HepG2 (cell line): ENCODE measurements around the gene ALPL. TPM values are rescaled to one million over a fixed set of nuclear protein-coding genes. Genes with fewer than 3 reads are reported as not detected.

Source experiments
- ATAC-seq: fragments of 200-7000 bp; cut with Tn5 transposase; 3 replicates; pipeline ENCODE4 v1.9.1; 2020; ENCODE audit warnings: mild to moderate bottlenecking, moderate library complexity
- BruUV-seq: library from RNA; stranded (reverse); fragments of 400-500 nt; replicated peaks from 2 replicates; lab custom pipeline; 2021; lab: Mats Ljungman, UMichigan
- CTCF ChIA-PET: fragments of 300-600 bp; formaldehyde crosslinking; extraction: SDS; loops from one replicate; lab custom pipeline; 2021; ENCODE audit warnings: low total read pairs, inconsistent platforms, low intra/inter-chr PET ratio; lab: Yijun Ruan, JAX
- POLR2A ChIA-PET: fragments of 350-600 bp; sonication (Branson Sonifier 250); formaldehyde crosslinking; loops from one replicate; lab custom pipeline; 2020; ENCODE audit warnings: antibody characterized with exemption, inconsistent platforms; lab: Yijun Ruan, JAX
- DNase-seq: peaks from one replicate; pipeline ENCODE4 v3.0.0-alpha.2; 2015; ENCODE audit warnings: low spot score
- FAIRE-seq: peaks from 3 replicates; lab custom pipeline; 2011; peaks lifted over from hg19 to GRCh38; lab: Jason Lieb, UNC
- H2AFZ ChIP-seq: one replicate; pipeline ENCODE4 v1.6.1; 2011; ENCODE audit warnings: low read length, inconsistent platforms
- H3K27ac ChIP-seq: fragments of 300-600 bp; 3 replicates; pipeline ENCODE4 v1.8.0; 2011; ENCODE audit warnings: mixed run types, mild to moderate bottlenecking, mixed read lengths, low read length, inconsistent platforms; ENCODE audit not compliant: insufficient read depth; ENCODE audit errors: extremely low read length
- H3K27me3 ChIP-seq, 2 experiments: fragments of 200-600 bp in 1 of 2; 2 replicates in 1 of 2; 3 replicates in 1 of 2; pipeline versions ENCODE4 v1.6.0 to v1.8.0; 2011; ENCODE audit warnings: low read length in 2 of 2, mild to moderate bottlenecking in 2 of 2, moderate library complexity in 2 of 2, inconsistent platforms in 1 of 2; ENCODE audit not compliant: insufficient read depth in 2 of 2, control insufficient read depth in 1 of 2
- H3K36me3 ChIP-seq, 2 experiments: fragments of 200-600 bp in 1 of 2; replicated peaks in 1 of 2; 2 replicates in 1 of 2; 3 replicates in 1 of 2; pipeline versions ENCODE4 v1.5.1 to v1.8.0; 2011; ENCODE audit warnings: low read length in 2 of 2, inconsistent platforms in 1 of 2; ENCODE audit not compliant: insufficient read depth in 2 of 2, control insufficient read depth in 1 of 2
- H3K4me1 ChIP-seq: 2 replicates; pipeline ENCODE4 v1.5.1; 2012; ENCODE audit warnings: low read length, inconsistent platforms; ENCODE audit not compliant: insufficient read depth
- H3K4me2 ChIP-seq: 2 replicates; pipeline ENCODE4 v1.6.0; 2011; ENCODE audit warnings: low read depth, low read length, inconsistent platforms
- H3K4me3 ChIP-seq, 3 experiments: fragments of 200-600 bp in 1 of 3; sonication (generic), shearing (Covaris generic) in 1 of 3; replicated peaks in 1 of 3; 2 replicates each; pipeline ENCODE4 v1.5.1; 2011 to 2016; ENCODE audit warnings: low read length in 3 of 3, inconsistent platforms in 2 of 3, low read depth in 2 of 3, mild to moderate bottlenecking in 2 of 3, control low read depth in 1 of 3, mixed read lengths in 1 of 3; ENCODE audit not compliant: insufficient read depth in 1 of 3
- H3K79me2 ChIP-seq: one replicate; pipeline ENCODE4 v1.6.1; 2011; ENCODE audit warnings: low read length, inconsistent platforms; ENCODE audit not compliant: insufficient read depth
- H3K9ac ChIP-seq: 2 replicates; pipeline ENCODE4 v1.6.0; 2011; ENCODE audit warnings: mild to moderate bottlenecking, low read depth, low read length, inconsistent platforms; ENCODE audit not compliant: insufficient read depth
- H3K9me3 ChIP-seq: 2 replicates; pipeline ENCODE4 v1.5.1; 2012; ENCODE audit warnings: mild to moderate bottlenecking, low read length
- H4K20me1 ChIP-seq: 2 replicates; pipeline ENCODE4 v1.6.0; 2011; ENCODE audit warnings: inconsistent platforms, mild to moderate bottlenecking, low read length, moderate library complexity; ENCODE audit not compliant: insufficient read depth
- CCAR2 ChIP-seq: fragments of 200-400 bp; formaldehyde crosslinking; optimal IDR thresholded peaks from 2 replicates; pipeline ENCODE3; 2018; ENCODE audit warnings: low read depth, mild to moderate bottlenecking, low read length, moderate library complexity
- ELF3 ChIP-seq: IDR thresholded peaks from 2 replicates; pipeline ENCODE4 v1.6.1; 2016; ENCODE audit warnings: missing genetic modification reagents, missing compliant biosample characterization
- EZH2 ChIP-seq: conservative IDR thresholded peaks from 2 replicates; pipeline ENCODE4 v1.6.1; 2012; ENCODE audit warnings: mild to moderate bottlenecking, low read depth, low read length, moderate library complexity
- MED13 ChIP-seq: sonication (generic); formaldehyde crosslinking; IDR thresholded peaks from 2 replicates; pipeline ENCODE4 v1.5.0; 2020; ENCODE audit warnings: missing genetic modification reagents
- TBX2 ChIP-seq: sonication (generic); formaldehyde crosslinking; IDR thresholded peaks from 2 replicates; pipeline ENCODE4 v1.5.0; 2020; ENCODE audit warnings: missing genetic modification reagents, mild to moderate bottlenecking, borderline replicate concordance
- TMF1 ChIP-seq: sonication (generic); formaldehyde crosslinking; IDR thresholded peaks from 2 replicates; pipeline ENCODE4 v1.8.1; 2022; ENCODE audit warnings: low read depth, missing genetic modification reagents
- ZFY ChIP-seq: sonication (generic); formaldehyde crosslinking; IDR thresholded peaks from 2 replicates; pipeline ENCODE4 v1.4.0; 2020; ENCODE audit warnings: missing genetic modification reagents
- ZNF468 ChIP-seq: sonication (generic); formaldehyde crosslinking; IDR thresholded peaks from 2 replicates; pipeline ENCODE4 v1.8.0; 2022; ENCODE audit warnings: mild to moderate bottlenecking, moderate library complexity, missing genetic modification reagents
- ZSCAN31 ChIP-seq: sonication (generic); formaldehyde crosslinking; IDR thresholded peaks from 2 replicates; pipeline ENCODE4 v1.5.0; 2020; ENCODE audit warnings: low read depth, mild to moderate bottlenecking, missing genetic modification reagents
- WGBS: methylation state at CpG from one replicate; pipeline ENCODE4 v1.1.6; 2017; ENCODE audit warnings: low lambda C conversion rate; 5-methylcytosine and 5-hydroxymethylcytosine counted together
- in situ Hi-C: cut with HindIII; loops from 2 replicates; pipeline ENCODE4 v1.10.0; 2017; ENCODE audit warnings: low pct_unique_long_range_greater_than_20kb; ENCODE audit not compliant: extremely low pct_ligation_motif_present
- intact Hi-C: fragments of 100-400 bp; cut with micrococcal nuclease; formaldehyde crosslinking; loops from one replicate; pipeline ENCODE4 v1.10.0; 2022; ENCODE audit not compliant: unreplicated experiment
- polyA plus RNA-seq, 8 experiments: library from polyadenylated mRNA; depleted of rRNA in 3 of 8; stranded (reverse) in 7 of 8; unstranded in 1 of 8; fragments of >200 nt; fragmentation: Illumina TruSeq in 4 of 8; extraction: Trizol in 4 of 8; gene quantifications; 2 replicates each; pipeline versions ENCODE4 v1.2.1 to v1.2.3, GENCODE V29; 2011 to 2016; ENCODE audit warnings: low read depth in 4 of 8, missing spikeins in 1 of 8, mixed read lengths in 1 of 8; ENCODE audit not compliant: insufficient read depth in 1 of 8
- total RNA-seq, 5 experiments: library from RNA; depleted of rRNA; stranded (reverse); fragments of >200 nt; fragmentation: Illumina TruSeq; extraction: Trizol; gene quantifications; 2 replicates each; pipeline ENCODE4 v1.2.3, GENCODE V29; 2016; ENCODE audit warnings: low read depth in 1 of 5
- TF ChIP-seq, protein P1 (sequence below): sonication (generic); formaldehyde crosslinking; IDR thresholded peaks from 2 replicates; pipeline ENCODE4 v1.9.0; 2021; ENCODE audit warnings: mild to moderate bottlenecking, missing genetic modification reagents
- TF ChIP-seq, protein P2 (sequence below), 2 experiments: sonication (generic) in 1 of 2; formaldehyde crosslinking in 1 of 2; IDR thresholded peaks; 2 replicates each; pipeline versions ENCODE4 v1.4.0 to v1.6.1; 2016 to 2020; ENCODE audit warnings: borderline replicate concordance in 1 of 2, low read depth in 1 of 2, mild to moderate bottlenecking in 1 of 2, missing genetic modification reagents in 1 of 2

ALPL gene
- total and polyA plus RNA-seq, 2 of the 13 experiments (the other 11 are each of a cell fraction or from before 2014, with no cell fraction given), result 0.12 TPM; not detected in 1

DNA sequence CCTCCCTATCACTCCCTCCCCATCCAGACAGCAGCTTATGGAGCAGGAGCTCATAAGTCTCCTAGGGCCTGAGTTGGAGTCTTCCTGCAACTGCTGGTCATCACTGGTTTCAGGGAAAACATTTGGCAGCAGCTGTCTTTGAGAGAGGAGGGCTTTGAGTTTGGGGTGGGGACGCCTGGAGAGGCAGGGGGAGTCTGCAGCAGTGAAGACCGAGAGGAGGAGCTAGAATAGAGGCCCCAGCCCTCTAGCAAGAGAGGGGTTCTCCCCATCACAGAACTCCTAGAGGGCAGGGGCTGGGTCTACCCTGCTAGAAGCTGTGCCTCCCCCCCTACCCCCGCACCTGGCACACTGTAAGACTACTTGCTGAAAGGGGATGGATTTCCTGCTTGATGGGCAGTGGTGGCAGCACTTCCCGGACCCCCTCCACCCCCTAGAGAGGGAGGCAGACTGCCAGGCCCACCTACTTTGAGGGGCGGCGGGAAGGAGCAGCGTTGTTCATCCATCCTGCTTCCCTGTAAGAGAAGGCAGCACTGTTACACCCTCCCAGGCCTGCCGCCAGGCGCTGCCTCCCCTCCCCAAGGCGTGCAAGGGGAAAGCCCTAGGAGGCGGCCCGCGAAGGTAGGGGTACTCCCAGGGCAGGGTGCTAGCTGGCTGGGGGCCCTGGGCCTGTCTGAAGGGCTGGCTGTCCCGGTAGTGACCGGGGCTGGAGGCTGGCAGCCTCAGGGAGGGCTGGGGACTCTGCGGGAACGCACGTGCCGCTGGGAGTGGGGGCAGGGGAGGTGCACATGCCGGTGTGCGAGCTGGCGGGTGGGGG is 109.5 kb downstream of the ALPL start:
- BruUV-seq, result no TSS peak
- Histone ChIP-seq H3K79me2 (peaks cover 11% of the 10 kb centered on the region), H3K4me2 (no peak overlapping the region), H3K27ac (no peak overlapping the region), H2AFZ (no peak overlapping the region), H3K4me3 (no peak overlapping the region), H3K9ac (no peak overlapping the region), H3K27me3 (no peaks in the 10 kb centered on the region; a peak in 1 of 5 replicates), H3K4me1 (peaks cover 19% of the 10 kb centered on the region), H3K9me3 (no peaks in the 10 kb centered on the region), H4K20me1 (peaks cover 2% of the 10 kb centered on the region; the same call in 1 of the 2 replicates), H3K36me3 (peaks cover 10 to 22% of the 10 kb centered on the region in 2 experiments; a peak in 4 of 5 replicates)
- in situ Hi-C loops (no loop called here), intact Hi-C loops (no loop called here)
- ChIA-PET CTCF (no interaction called here), POLR2A (no interaction called here)
- DNase-seq, result no peak
- 95% methylated on average over 19 of the region's 22 CpGs for WGBS
- no peak for ATAC-seq
- no peak for FAIRE-seq
- TF ChIP-seq CCAR2, result no peak
- no peak for TF ChIP-seq EZH2
- no peak for TF ChIP-seq MED13 (CRISPR knock-in tag)
- no peak for TF ChIP-seq ZNF468 (CRISPR knock-in tag)
- TF ChIP-seq ZFY (CRISPR knock-in tag), result no peak
- TF ChIP-seq, protein P1, sequence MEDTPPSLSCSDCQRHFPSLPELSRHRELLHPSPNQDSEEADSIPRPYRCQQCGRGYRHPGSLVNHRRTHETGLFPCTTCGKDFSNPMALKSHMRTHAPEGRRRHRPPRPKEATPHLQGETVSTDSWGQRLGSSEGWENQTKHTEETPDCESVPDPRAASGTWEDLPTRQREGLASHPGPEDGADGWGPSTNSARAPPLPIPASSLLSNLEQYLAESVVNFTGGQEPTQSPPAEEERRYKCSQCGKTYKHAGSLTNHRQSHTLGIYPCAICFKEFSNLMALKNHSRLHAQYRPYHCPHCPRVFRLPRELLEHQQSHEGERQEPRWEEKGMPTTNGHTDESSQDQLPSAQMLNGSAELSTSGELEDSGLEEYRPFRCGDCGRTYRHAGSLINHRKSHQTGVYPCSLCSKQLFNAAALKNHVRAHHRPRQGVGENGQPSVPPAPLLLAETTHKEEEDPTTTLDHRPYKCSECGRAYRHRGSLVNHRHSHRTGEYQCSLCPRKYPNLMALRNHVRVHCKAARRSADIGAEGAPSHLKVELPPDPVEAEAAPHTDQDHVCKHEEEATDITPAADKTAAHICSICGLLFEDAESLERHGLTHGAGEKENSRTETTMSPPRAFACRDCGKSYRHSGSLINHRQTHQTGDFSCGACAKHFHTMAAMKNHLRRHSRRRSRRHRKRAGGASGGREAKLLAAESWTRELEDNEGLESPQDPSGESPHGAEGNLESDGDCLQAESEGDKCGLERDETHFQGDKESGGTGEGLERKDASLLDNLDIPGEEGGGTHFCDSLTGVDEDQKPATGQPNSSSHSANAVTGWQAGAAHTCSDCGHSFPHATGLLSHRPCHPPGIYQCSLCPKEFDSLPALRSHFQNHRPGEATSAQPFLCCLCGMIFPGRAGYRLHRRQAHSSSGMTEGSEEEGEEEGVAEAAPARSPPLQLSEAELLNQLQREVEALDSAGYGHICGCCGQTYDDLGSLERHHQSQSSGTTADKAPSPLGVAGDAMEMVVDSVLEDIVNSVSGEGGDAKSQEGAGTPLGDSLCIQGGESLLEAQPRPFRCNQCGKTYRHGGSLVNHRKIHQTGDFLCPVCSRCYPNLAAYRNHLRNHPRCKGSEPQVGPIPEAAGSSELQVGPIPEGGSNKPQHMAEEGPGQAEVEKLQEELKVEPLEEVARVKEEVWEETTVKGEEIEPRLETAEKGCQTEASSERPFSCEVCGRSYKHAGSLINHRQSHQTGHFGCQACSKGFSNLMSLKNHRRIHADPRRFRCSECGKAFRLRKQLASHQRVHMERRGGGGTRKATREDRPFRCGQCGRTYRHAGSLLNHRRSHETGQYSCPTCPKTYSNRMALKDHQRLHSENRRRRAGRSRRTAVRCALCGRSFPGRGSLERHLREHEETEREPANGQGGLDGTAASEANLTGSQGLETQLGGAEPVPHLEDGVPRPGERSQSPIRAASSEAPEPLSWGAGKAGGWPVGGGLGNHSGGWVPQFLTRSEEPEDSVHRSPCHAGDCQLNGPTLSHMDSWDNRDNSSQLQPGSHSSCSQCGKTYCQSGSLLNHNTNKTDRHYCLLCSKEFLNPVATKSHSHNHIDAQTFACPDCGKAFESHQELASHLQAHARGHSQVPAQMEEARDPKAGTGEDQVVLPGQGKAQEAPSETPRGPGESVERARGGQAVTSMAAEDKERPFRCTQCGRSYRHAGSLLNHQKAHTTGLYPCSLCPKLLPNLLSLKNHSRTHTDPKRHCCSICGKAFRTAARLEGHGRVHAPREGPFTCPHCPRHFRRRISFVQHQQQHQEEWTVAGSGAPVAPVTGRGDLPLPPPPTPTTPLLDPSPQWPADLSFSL (CRISPR knock-in tag), result no peak
- no peak for TF ChIP-seq TMF1 (CRISPR knock-in tag)
- no peak for TF ChIP-seq TBX2 (CRISPR knock-in tag)
- TF ChIP-seq ZSCAN31 (CRISPR knock-in tag), result no peak
- TF ChIP-seq, protein P2, sequence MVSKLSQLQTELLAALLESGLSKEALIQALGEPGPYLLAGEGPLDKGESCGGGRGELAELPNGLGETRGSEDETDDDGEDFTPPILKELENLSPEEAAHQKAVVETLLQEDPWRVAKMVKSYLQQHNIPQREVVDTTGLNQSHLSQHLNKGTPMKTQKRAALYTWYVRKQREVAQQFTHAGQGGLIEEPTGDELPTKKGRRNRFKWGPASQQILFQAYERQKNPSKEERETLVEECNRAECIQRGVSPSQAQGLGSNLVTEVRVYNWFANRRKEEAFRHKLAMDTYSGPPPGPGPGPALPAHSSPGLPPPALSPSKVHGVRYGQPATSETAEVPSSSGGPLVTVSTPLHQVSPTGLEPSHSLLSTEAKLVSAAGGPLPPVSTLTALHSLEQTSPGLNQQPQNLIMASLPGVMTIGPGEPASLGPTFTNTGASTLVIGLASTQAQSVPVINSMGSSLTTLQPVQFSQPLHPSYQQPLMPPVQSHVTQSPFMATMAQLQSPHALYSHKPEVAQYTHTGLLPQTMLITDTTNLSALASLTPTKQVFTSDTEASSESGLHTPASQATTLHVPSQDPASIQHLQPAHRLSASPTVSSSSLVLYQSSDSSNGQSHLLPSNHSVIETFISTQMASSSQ (IDR thresholded peaks at IDR 0.05; ENCODE audit: low read depth), result no peak
- TF ChIP-seq, protein P2 (CRISPR knock-in tag; IDR thresholded peaks at IDR 0.05; ENCODE audit: borderline replicate concordance), result no peak
- TF ChIP-seq ELF3 (CRISPR knock-in tag), result no peak
